ENCODE data around the gene ROS1. TPM values are rescaled to one million over a fixed set of nuclear protein-coding genes. Genes with fewer than 3 reads are reported as not detected.
"Not testable (repeated sequence)": the region's sequence is repeated elsewhere in the genome, so short reads cannot be mapped to it uniquely, and the experiment has no call there.

The ROS1 gene
- total RNA-seq: 163 TPM
- long read RNA-seq, partial matches to known transcripts: 37 of 76 reads
- long read RNA-seq, other reads (novel, unspliced or antisense): 39 of 76 reads

DNA sequence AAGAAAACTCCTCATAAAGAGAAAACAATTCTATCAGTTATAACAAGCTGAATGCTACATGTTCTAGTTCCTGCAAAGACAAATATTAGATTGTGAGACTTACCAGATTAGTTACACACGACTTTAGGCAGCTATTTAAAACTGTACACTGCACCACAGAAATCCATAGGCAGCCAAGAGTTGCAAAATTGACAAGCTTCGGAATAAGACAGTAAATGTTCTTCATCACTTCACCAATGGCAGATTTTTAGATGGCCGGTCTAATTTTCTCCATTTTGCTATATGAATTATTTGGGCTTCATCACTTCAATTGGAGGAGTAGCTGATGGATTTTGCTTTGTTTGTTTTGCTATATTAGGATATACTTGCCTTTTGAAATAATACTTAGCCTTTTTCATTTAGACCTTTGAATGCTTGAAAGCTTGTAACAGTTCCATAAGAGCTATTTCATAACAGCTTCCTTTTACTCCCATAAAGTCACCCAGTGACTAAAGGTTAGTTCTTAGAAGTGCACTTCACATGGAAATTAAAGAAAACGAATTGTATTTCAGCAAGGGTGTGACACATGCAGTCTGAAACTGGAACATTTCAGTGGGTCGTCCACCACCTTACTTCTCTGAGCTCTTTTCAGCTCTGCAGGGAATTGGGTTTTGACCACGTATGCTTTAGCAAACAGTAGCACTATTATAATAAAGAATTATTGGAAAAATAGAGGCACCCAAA is at the start of gene ROS1:
TSS of gene ROS1 (minus strand) at position 512 of the 723 bp plus-strand sequence. CDS start at position 226, 286 bp downstream.
- Histone ChIP-seq H3K4me1 (no peaks in the 10 kb centered on the region), H3K27ac (peak within 1 kb of the TSS; percentile 81), H3K27me3 (peaks cover 4% of the 10 kb centered on the region), H3K36me3 (no peaks in the 10 kb centered on the region), H3K9me3 (no peaks in the 10 kb centered on the region), H3K4me3 (peak within 1 kb of the TSS; percentile 44)
- ATAC-seq (peak; percentile 84), DNase-seq (no peak)
- intact Hi-C loops (cut with DNase I): no loop called here
- TF ChIP-seq, protein P1, sequence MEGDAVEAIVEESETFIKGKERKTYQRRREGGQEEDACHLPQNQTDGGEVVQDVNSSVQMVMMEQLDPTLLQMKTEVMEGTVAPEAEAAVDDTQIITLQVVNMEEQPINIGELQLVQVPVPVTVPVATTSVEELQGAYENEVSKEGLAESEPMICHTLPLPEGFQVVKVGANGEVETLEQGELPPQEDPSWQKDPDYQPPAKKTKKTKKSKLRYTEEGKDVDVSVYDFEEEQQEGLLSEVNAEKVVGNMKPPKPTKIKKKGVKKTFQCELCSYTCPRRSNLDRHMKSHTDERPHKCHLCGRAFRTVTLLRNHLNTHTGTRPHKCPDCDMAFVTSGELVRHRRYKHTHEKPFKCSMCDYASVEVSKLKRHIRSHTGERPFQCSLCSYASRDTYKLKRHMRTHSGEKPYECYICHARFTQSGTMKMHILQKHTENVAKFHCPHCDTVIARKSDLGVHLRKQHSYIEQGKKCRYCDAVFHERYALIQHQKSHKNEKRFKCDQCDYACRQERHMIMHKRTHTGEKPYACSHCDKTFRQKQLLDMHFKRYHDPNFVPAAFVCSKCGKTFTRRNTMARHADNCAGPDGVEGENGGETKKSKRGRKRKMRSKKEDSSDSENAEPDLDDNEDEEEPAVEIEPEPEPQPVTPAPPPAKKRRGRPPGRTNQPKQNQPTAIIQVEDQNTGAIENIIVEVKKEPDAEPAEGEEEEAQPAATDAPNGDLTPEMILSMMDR (IDR thresholded peaks at IDR 0.05): no peak

DNA sequence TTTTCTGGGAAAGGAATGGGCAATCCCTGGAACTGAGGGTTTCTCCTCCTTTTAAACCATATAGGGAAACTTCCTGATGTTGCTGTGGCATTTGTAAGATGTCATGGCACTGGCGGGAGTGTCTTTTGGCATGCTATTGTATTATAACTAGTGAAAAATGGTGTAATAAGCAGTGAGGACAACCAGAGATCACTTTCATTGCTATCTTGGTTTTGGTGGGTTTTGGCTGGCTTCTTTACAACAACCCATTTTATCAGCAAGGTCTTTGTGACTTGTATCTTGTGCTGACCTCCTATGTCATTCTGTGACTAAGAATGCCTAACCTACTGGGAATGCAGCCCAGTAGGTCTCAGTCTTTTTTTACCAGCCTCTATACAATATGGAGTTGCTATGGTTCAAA is 47.7 kb upstream of the ROS1 start:
- Histone ChIP-seq H3K9me3 (no peaks in the 10 kb centered on the region), H3K27me3 (no peaks in the 10 kb centered on the region), H3K36me3 (no peaks in the 10 kb centered on the region), H3K4me1 (no peaks in the 10 kb centered on the region), H3K4me3 (no peak overlapping the region), H3K27ac (no peak overlapping the region)
- TF ChIP-seq, protein P1 (IDR thresholded peaks at IDR 0.05): no peak
- intact Hi-C loops (cut with DNase I): no loop called here
- ATAC-seq (no peak), DNase-seq (no peak)

DNA sequence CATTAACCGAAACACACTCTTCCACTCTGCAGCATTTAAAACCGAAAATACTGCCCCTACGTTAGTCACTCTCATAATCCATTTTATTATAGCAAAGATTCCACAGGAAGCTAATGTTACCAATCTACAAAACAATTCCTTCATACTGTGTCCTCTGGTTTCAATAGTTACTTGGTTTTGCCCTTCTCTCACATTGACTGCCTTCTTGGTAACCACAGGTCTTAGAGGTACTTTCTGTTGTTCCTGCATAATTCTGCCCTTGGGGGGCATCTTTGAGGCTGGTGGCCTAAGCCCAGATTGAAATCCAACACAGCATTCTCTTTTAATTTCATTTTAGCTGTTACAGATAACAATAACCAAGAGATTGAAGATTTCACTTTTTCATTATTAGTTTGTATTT is 46.9 kb upstream of the ROS1 start:
- no peak for ATAC-seq
- intact Hi-C loops (cut with DNase I): no loop called here
- no peaks in the 10 kb centered on the region for H3K36me3 ChIP-seq
- TF ChIP-seq, protein P1 (IDR thresholded peaks at IDR 0.05): no peak
- H3K4me1 ChIP-seq: no peaks in the 10 kb centered on the region
- no peak overlapping the region for H3K4me3 ChIP-seq
- no peak for DNase-seq
- H3K27ac ChIP-seq: no peak overlapping the region
- H3K27me3 ChIP-seq: no peaks in the 10 kb centered on the region
- no peaks in the 10 kb centered on the region for H3K9me3 ChIP-seq

DNA sequence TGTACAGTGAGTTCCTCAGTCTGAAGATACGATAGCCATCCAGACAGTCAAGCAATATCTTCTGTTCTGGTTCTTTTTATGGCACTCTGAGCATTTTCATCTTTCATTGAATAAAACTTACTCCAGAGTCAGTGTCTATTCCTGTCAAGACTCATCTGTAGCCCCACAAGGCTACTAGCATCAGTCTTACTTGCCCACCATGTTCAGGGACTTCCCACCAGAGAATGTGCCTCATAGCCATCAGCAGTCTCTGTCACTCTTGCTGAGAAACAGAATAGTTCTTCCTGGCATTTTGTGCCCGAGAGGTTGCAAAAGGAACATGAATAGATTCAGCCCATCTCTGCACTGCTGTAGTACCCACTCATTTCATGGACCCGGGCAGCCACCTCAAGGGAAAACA is 44.0 kb upstream of the ROS1 start:
- Histone ChIP-seq H3K27me3 (no peaks in the 10 kb centered on the region), H3K36me3 (no peaks in the 10 kb centered on the region), H3K9me3 (no peaks in the 10 kb centered on the region), H3K4me3 (no peak overlapping the region), H3K4me1 (no peaks in the 10 kb centered on the region), H3K27ac (no peak overlapping the region)
- DNase-seq: no peak
- ATAC-seq: no peak
- intact Hi-C loops (cut with DNase I): no loop called here
- TF ChIP-seq, protein P1 (IDR thresholded peaks at IDR 0.05): no peak

DNA sequence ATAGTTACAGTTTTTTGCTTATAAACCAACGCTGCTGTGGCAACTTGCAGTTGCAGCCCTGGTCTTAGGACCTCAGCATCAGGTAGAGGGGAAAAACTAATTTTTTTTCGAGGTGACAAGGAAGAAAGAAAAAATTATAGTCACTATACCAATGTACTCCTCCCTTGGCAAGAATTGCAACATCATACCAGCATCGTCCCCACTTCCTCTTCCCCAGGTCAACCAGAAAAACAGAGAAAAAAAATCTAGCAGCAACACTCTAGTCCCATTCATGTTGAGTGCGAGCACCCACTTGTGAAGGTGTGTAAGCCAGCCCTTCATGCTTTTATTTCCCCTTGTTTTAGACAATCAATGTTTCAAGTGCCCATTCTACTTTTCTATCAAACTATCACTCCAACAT is 43.6 kb upstream of the ROS1 start:
- H3K9me3 ChIP-seq: no peaks in the 10 kb centered on the region
- intact Hi-C loops (cut with DNase I): no loop called here
- TF ChIP-seq, protein P1 (IDR thresholded peaks at IDR 0.05): no peak
- no peaks in the 10 kb centered on the region for H3K4me1 ChIP-seq
- H3K4me3 ChIP-seq: no peak overlapping the region
- H3K27ac ChIP-seq: no peak overlapping the region
- peak; percentile 55 for ATAC-seq
- DNase-seq: no peak
- no peaks in the 10 kb centered on the region for H3K36me3 ChIP-seq
- H3K27me3 ChIP-seq: no peaks in the 10 kb centered on the region

DNA sequence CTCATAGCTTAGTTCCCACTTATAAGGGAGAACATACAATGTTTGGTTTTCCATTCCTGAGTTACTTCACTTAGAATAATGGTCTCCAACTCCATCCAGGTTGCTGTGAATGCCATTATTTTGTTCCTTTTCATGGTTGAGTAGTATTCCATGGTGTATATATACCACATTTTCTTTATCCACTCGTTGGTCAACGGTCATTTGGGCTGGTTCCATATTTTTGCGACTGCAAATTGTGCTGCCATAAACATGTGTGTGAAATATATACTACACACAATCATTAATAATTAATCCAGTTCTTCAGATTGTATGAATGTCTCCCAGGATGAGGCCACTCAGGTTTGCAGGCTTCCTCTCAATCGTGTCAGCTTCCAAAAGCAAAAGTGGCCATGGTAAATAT is 42.8 kb upstream of the ROS1 start:
- H3K4me3 ChIP-seq; intact Hi-C loops (cut with DNase I); ATAC-seq; H3K36me3 ChIP-seq; H3K9me3 ChIP-seq; DNase-seq; H3K27me3 ChIP-seq; H3K4me1 ChIP-seq; H3K27ac ChIP-seq: not testable (repeated sequence)
